ENCODE results near the gene NELL1.

The NELL1 gene

GRCh38 chr11:20926799-20927540, 257.6 kb downstream of the NELL1 start:
- Histone ChIP-seq H3K27ac (no peak overlapping the region), H3K36me3 (replicated peaks) (no peaks in the 10 kb centered on the region), H3K27me3 (replicated peaks) (no peaks in the 10 kb centered on the region), H3K4me3 (ENCODE audit: low read depth, low read length) (no peak overlapping the region)
- no peak for DNase-seq
- in situ Hi-C loops (cut with HindIII; ENCODE audit: low pct_ligation_motif_present, low sequenced_read_pairs): no loop called here
- TF ChIP-seq, protein P1, sequence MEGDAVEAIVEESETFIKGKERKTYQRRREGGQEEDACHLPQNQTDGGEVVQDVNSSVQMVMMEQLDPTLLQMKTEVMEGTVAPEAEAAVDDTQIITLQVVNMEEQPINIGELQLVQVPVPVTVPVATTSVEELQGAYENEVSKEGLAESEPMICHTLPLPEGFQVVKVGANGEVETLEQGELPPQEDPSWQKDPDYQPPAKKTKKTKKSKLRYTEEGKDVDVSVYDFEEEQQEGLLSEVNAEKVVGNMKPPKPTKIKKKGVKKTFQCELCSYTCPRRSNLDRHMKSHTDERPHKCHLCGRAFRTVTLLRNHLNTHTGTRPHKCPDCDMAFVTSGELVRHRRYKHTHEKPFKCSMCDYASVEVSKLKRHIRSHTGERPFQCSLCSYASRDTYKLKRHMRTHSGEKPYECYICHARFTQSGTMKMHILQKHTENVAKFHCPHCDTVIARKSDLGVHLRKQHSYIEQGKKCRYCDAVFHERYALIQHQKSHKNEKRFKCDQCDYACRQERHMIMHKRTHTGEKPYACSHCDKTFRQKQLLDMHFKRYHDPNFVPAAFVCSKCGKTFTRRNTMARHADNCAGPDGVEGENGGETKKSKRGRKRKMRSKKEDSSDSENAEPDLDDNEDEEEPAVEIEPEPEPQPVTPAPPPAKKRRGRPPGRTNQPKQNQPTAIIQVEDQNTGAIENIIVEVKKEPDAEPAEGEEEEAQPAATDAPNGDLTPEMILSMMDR (IDR thresholded peaks at IDR 0.05; ENCODE audit: low read depth, low read length, missing control alignments): no peak

DNA sequence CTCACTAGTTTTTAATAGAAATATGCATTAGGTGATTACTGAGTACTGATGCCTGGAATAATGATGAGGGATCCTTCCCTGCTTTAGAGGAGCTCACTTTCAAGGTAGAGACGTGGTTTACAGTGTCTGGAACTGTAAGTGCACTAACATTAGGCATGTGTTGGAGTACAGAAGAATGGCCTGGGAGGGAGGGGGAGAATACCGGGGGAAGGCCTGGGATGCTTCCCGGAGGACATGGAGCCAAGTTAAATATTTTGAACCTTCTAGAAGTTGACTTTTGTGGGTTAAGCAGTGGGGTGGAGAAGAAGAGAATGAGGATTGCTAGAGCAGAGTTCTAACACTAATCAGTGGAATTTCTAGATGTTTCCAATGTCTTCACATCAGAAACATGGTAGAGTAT, 261.6 kb downstream of the NELL1 start:
- no peaks in the 10 kb centered on the region for H3K27me3 ChIP-seq (replicated peaks)
- no peak for DNase-seq
- no peak overlapping the region for H3K27ac ChIP-seq
- no peaks in the 10 kb centered on the region for H3K36me3 ChIP-seq (replicated peaks)
- in situ Hi-C loops (cut with HindIII; ENCODE audit: low pct_ligation_motif_present, low sequenced_read_pairs): no loop called here
- TF ChIP-seq, protein P1 (IDR thresholded peaks at IDR 0.05; ENCODE audit: low read depth, low read length, missing control alignments): no peak
- H3K4me3 ChIP-seq (ENCODE audit: low read depth, low read length): no peak overlapping the region

DNA sequence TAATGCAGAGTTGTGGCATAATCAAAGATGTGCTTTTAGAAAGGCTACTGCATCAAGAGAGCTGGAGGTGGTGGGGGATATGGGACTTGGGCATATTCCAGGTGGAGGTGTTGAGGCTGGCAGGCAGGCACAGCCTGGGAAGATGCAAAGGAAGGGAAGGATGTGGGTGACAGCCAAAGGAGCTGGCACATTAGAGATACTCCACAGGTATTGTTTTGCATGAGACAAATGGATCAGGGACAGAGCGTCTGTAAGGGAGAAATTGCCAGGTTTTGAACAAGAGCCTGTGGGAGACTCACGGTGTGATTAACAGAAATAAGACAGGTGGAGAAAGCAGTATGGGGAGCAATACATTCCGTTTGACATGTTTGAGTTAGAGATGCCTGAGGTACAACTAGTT, 263.7 kb downstream of the NELL1 start:
- Histone ChIP-seq H3K27ac (no peak overlapping the region), H3K36me3 (replicated peaks) (no peaks in the 10 kb centered on the region), H3K4me3 (ENCODE audit: low read depth, low read length) (no peak overlapping the region), H3K27me3 (replicated peaks) (no peaks in the 10 kb centered on the region)
- DNase-seq: no peak
- in situ Hi-C loops (cut with HindIII; ENCODE audit: low pct_ligation_motif_present, low sequenced_read_pairs): no loop called here
- TF ChIP-seq, protein P1 (IDR thresholded peaks at IDR 0.05; ENCODE audit: low read depth, low read length, missing control alignments): no peak

DNA sequence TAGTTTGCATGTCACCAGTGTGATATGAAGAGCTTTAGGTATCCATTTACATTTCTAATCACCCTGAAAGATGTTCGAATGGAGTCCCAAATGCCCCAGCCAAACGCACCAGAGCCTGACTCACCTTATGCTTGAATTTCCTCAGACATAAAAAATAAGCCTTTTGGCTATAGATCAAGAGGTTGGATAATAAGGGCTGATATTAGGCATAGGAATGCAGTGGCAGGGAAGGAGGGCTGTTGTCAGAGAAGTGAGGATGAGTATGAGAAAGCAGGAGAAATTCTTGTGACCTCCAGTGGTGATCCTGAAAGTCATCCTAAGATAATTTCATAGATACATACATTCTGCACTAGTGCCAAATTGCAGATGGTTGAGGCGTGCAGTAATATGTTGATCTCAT, 264.6 kb downstream of the NELL1 start:
- H3K27me3 ChIP-seq (replicated peaks): no peaks in the 10 kb centered on the region
- no peak overlapping the region for H3K27ac ChIP-seq
- no peak overlapping the region for H3K4me3 ChIP-seq (ENCODE audit: low read depth, low read length)
- no peaks in the 10 kb centered on the region for H3K36me3 ChIP-seq (replicated peaks)
- DNase-seq: no peak
- in situ Hi-C loops (cut with HindIII; ENCODE audit: low pct_ligation_motif_present, low sequenced_read_pairs): no loop called here
- TF ChIP-seq, protein P1 (IDR thresholded peaks at IDR 0.05; ENCODE audit: low read depth, low read length, missing control alignments): no peak

DNA sequence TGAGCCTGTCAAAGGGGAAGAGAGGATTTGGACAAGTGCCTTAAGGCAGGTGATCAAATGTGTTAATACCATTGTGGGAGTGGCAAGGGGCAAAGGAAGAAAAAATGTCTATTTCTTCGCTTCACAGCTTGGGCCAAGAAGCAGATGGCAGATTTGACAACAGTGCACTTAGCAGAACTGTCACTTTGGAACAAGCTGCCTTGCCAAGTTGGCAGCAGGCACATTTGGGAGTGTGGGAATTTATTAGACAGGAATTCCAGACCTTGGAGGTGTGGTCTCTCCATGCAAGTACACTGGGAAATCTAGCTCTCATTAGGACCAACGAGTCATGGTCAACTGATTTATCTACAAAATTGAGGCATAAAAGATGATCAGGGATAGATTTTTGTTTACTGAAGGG, 265.1 kb downstream of the NELL1 start:
- TF ChIP-seq, protein P1 (IDR thresholded peaks at IDR 0.05; ENCODE audit: low read depth, low read length, missing control alignments): no peak
- H3K4me3 ChIP-seq (ENCODE audit: low read depth, low read length): no peak overlapping the region
- H3K27me3 ChIP-seq (replicated peaks): no peaks in the 10 kb centered on the region
- no peak overlapping the region for H3K27ac ChIP-seq
- no peak for DNase-seq
- H3K36me3 ChIP-seq (replicated peaks): no peaks in the 10 kb centered on the region
- in situ Hi-C loops (cut with HindIII; ENCODE audit: low pct_ligation_motif_present, low sequenced_read_pairs): no loop called here

DNA sequence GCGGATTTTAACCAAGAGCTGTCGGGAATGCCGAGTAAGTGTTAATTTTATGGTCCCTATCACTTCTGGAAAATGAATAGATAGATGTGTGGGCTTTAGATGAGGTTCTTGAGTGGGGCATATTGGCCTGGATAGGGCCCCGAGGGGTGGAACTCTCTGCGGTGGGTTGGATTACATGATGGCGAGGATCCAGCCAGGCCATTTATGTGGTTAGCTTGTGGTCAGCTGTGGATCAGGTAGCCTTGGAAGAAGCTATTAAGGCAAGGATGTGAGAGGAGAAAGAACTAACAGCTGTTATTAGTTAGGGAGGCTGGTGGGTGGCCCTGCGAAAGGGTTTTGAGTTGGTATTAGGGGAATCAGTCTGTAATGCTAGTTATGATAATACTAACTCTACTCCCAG, 268.4 kb downstream of the NELL1 start:
- no peak overlapping the region for H3K4me3 ChIP-seq (ENCODE audit: low read depth, low read length)
- in situ Hi-C loops (cut with HindIII; ENCODE audit: low pct_ligation_motif_present, low sequenced_read_pairs): no loop called here
- H3K36me3 ChIP-seq (replicated peaks): no peaks in the 10 kb centered on the region
- no peaks in the 10 kb centered on the region for H3K27me3 ChIP-seq (replicated peaks)
- DNase-seq: no peak
- H3K27ac ChIP-seq: no peak overlapping the region
- TF ChIP-seq, protein P1 (IDR thresholded peaks at IDR 0.05; ENCODE audit: low read depth, low read length, missing control alignments): no peak

Measured in brain microvascular endothelial cell (primary cell).